Measurements from ENCODE around the gene TSPAN18. TPM values are rescaled to one million over a fixed set of nuclear protein-coding genes. Genes with fewer than 3 reads are reported as not detected.

Gene TSPAN18
- total and polyA plus RNA-seq, 2 of the 4 experiments (the other 2 are of a cell fraction) = 0.36 to 1.1 TPM

GRCh38 chr11:44832452-44832851 is 105.7 kb downstream of the TSPAN18 start:
- H3K27ac ChIP-seq (ENCODE audit: insufficient read depth, low read length) = no peak overlapping the region
- no peak overlapping the region for H3K18ac ChIP-seq (ENCODE audit: low read depth, low read length)
- no peak overlapping the region for H4K91ac ChIP-seq (ENCODE audit: insufficient read depth, low read depth, low read length)
- H3K27me3 ChIP-seq (ENCODE audit: control insufficient read depth, insufficient read depth, low read length) = peaks cover 28% of the 10 kb centered on the region
- no peak for DNase-seq
- no TSS peak for BruUV-seq (replicated peaks)
- 94% methylated on average over 5 of the region's 10 CpGs; no CpG with 5 or more reads in 1 of the 2 experiments for WGBS, 2 experiments (ENCODE audit: extremely low coverage in 2 of 2, insufficient read length in 1 of 2)
- CTCF ChIA-PET = no interaction called here
- H2AK9ac ChIP-seq (replicated peaks; ENCODE audit: low read depth, low read length, poor library complexity) = no peak overlapping the region
- no peak overlapping the region for H4K5ac ChIP-seq (ENCODE audit: low read depth, low read length)
- H2BK120ac ChIP-seq (ENCODE audit: low read depth, low read length) = no peak overlapping the region
- no peak overlapping the region for H2BK5ac ChIP-seq (ENCODE audit: low read depth, low read length, poor library complexity, severe bottlenecking)
- no peak overlapping the region for H3K4ac ChIP-seq (ENCODE audit: low read depth, low read length)
- H3K14ac ChIP-seq (replicated peaks; ENCODE audit: low read depth, low read length) = no peak overlapping the region
- H3K56ac ChIP-seq (ENCODE audit: extremely low read depth, insufficient read depth, low read length) = no peak overlapping the region
- H3K4me3 ChIP-seq (ENCODE audit: insufficient read depth, low read depth, low read length) = no peak overlapping the region
- no peaks in the 10 kb centered on the region for H3K9me3 ChIP-seq (ENCODE audit: control insufficient read depth, insufficient read depth, low read length)
- no peak overlapping the region for H2AFZ ChIP-seq (replicated peaks; ENCODE audit: low read length, poor library complexity)
- POLR2A ChIA-PET (ENCODE audit: unreplicated experiment) = interaction anchor here (0.5 kb wide), 1 partner anchor 120 kb away, joined by 3 read pairs; no protein-coding TSS in a partner anchor
- H2AK5ac ChIP-seq (ENCODE audit: low read depth, low read length) = no peak overlapping the region
- in situ Hi-C loops (cut with MboI; ENCODE audit: low sequenced_read_pairs) (no loop called here), intact Hi-C loops (cut with micrococcal nuclease) (no loop called here), dilution Hi-C loops (cut with HindIII; ENCODE audit: low sequenced_read_pairs, unreplicated experiment) (no loop called here)
- no peaks in the 10 kb centered on the region for H3K9me1 ChIP-seq (ENCODE audit: insufficient read depth, low read length)
- H4K8ac ChIP-seq (ENCODE audit: low read depth in 2 of 2, low read length in 2 of 2) = no peak overlapping the region
- no peaks in the 10 kb centered on the region for H3K79me1 ChIP-seq (ENCODE audit: low read depth in 1 of 2, low read length in 2 of 2)
- H2BK20ac ChIP-seq (ENCODE audit: low read depth, low read length) = no peak overlapping the region
- H2BK15ac ChIP-seq (ENCODE audit: low read depth, low read length) = no peak overlapping the region
- peaks cover 2% of the 10 kb centered on the region for H3K4me1 ChIP-seq (ENCODE audit: control insufficient read depth, insufficient read depth, low read length)
- no peaks in the 10 kb centered on the region for H4K20me1 ChIP-seq (ENCODE audit: insufficient read depth, low read length)
- no peak overlapping the region for H3K4me2 ChIP-seq (ENCODE audit: low read depth, low read length)
- no peak overlapping the region for H3K23ac ChIP-seq (ENCODE audit: low read depth, low read length)
- no peak for ATAC-seq (ENCODE audit: low read depth)
- TF ChIP-seq CEBPB (IDR thresholded peaks at IDR 0.05; ENCODE audit: low read depth, low read length) = no peak
- TF ChIP-seq MAFK (IDR thresholded peaks at IDR 0.05; ENCODE audit: low read depth, low read length) = no peak
- no peak for TF ChIP-seq FOS (IDR thresholded peaks at IDR 0.05; ENCODE audit: low read depth, low read length)
- no peak for TF ChIP-seq BHLHE40 (IDR thresholded peaks at IDR 0.05; ENCODE audit: low read depth, low read length)
- TF ChIP-seq RCOR1 (IDR thresholded peaks at IDR 0.05; ENCODE audit: insufficient replicate concordance, low read length) = no peak
- no peak for TF ChIP-seq ELK1 (IDR thresholded peaks at IDR 0.05; ENCODE audit: borderline replicate concordance, low read depth, low read length)
- no peak for TF ChIP-seq SMC3 (IDR thresholded peaks at IDR 0.05; ENCODE audit: low read depth, low read length)
- no peaks in the 10 kb centered on the region for H3K36me3 ChIP-seq (ENCODE audit: control insufficient read depth, insufficient read depth, low read length)
- H3K9ac ChIP-seq (ENCODE audit: low read depth, low read length) = no peak overlapping the region

Data from IMR-90 (cell line).